ENCODE results near the gene ATXN7. TPM values are rescaled to one million over a fixed set of nuclear protein-coding genes. Genes with fewer than 3 reads are reported as not detected.

The ATXN7 gene
- polyA plus RNA-seq, 3 donors: 2.7 to 29.5 (median 3.2) TPM

GRCh38 chr3:64049136-64049535 lies 185.5 kb downstream of the ATXN7 start:
- H3K36me3 Mint-ChIP-seq: no peaks in the 10 kb centered on the region

DNA sequence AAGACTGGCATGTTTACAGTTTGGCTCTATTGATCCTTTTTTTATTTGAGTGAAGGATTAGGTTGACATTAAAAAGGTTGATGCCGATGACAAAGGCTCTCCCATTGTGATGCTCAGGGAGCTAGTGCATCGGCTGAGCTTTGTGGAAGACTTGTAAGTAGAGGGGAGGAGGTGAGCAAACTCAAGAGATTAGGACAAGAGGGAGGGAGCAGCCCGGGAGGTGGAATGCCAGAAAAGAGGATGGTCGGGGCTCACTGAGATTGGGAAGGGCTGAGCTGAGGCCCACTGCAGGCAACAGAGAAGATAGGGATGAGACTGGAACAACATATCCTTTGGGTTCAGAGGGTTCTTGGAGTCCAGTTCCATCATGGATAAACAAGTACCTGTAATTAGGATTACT lies 186.2 kb downstream of the ATXN7 start:
- peaks cover 2 to 10% (median 8%) of the 10 kb centered on the region in 3 donors for H3K27me3 Mint-ChIP-seq (ENCODE audit: low read depth in 3 of 3)
- peaks cover 20% of the 10 kb centered on the region for H3K4me1 Mint-ChIP-seq
- Histone ChIP-seq H3K79me2 (ENCODE audit: insufficient read depth, low read length) (no peaks in the 10 kb centered on the region), H3K4me2 (replicated peaks; ENCODE audit: extremely low read depth, low read length, poor library complexity, severe bottlenecking) (no peak overlapping the region), H3K27me3 (ENCODE audit: control insufficient read depth in 2 of 2, insufficient read depth in 2 of 2, low read length in 2 of 2) (peaks cover 4% of the 10 kb centered on the region in 2 donors), H3K27ac (ENCODE audit: low read depth in 1 of 2, low read length in 2 of 2) (no peak overlapping the region), H3K4me1 (ENCODE audit: control insufficient read depth in 1 of 2, insufficient read depth in 2 of 2, low read length in 2 of 2) (peaks cover 7 to 12% of the 10 kb centered on the region in 2 donors), H2AFZ (ENCODE audit: insufficient read depth, low read depth, low read length, poor library complexity, severe bottlenecking) (no peak overlapping the region), H3K36me3 (replicated peaks in 1 of 2; ENCODE audit: control insufficient read depth in 1 of 2, insufficient read depth in 2 of 2, low read length in 2 of 2) (no peaks in the 10 kb centered on the region), H3K4me3 (replicated peaks in 1 of 3; ENCODE audit: low read depth in 2 of 3, low read length in 3 of 3) (no peak overlapping the region), H4K20me1 (ENCODE audit: insufficient read depth, low read length) (no peaks in the 10 kb centered on the region), H3K9me3 (replicated peaks in 1 of 2; ENCODE audit: control insufficient read depth in 1 of 2, insufficient read depth in 1 of 2, low read length in 2 of 2) (no peaks in the 10 kb centered on the region), H3K9ac (ENCODE audit: insufficient read depth, low read length, poor library complexity, severe bottlenecking) (no peak overlapping the region)
- intact Hi-C loops (cut with micrococcal nuclease): no loop called here
- no peaks in the 10 kb centered on the region for H3K36me3 Mint-ChIP-seq
- H3K4me3 Mint-ChIP-seq: no peak overlapping the region
- whole genome bisulfite sequencing (ENCODE audit: insufficient coverage): 95% methylated on average over 4 of the region's 4 CpGs
- TF ChIP-seq, protein P1, sequence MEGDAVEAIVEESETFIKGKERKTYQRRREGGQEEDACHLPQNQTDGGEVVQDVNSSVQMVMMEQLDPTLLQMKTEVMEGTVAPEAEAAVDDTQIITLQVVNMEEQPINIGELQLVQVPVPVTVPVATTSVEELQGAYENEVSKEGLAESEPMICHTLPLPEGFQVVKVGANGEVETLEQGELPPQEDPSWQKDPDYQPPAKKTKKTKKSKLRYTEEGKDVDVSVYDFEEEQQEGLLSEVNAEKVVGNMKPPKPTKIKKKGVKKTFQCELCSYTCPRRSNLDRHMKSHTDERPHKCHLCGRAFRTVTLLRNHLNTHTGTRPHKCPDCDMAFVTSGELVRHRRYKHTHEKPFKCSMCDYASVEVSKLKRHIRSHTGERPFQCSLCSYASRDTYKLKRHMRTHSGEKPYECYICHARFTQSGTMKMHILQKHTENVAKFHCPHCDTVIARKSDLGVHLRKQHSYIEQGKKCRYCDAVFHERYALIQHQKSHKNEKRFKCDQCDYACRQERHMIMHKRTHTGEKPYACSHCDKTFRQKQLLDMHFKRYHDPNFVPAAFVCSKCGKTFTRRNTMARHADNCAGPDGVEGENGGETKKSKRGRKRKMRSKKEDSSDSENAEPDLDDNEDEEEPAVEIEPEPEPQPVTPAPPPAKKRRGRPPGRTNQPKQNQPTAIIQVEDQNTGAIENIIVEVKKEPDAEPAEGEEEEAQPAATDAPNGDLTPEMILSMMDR (IDR thresholded peaks at IDR 0.05): no peak
- no peak overlapping the region for H3K27ac Mint-ChIP-seq
- no peak for DNase-seq
- no peaks in the 10 kb centered on the region for H3K9me3 Mint-ChIP-seq

More at GRCh38 chr3:64049136-64049535, 185.5 kb downstream of the ATXN7 start:
- TF ChIP-seq, protein P1 (IDR thresholded peaks at IDR 0.05): no peak
- intact Hi-C loops (cut with micrococcal nuclease): no loop called here
- Mint-ChIP-seq H3K4me1 (peaks cover 20% of the 10 kb centered on the region), H3K27me3 (ENCODE audit: low read depth in 3 of 3) (peaks cover 2 to 10% (median 10%) of the 10 kb centered on the region in 3 donors), H3K4me3 (no peak overlapping the region), H3K9me3 (no peaks in the 10 kb centered on the region), H3K27ac (peak overlapping the region in 1 of 7 donors; percentile 2)
- Histone ChIP-seq H2AFZ (ENCODE audit: insufficient read depth, low read depth, low read length, poor library complexity, severe bottlenecking) (no peak overlapping the region), H3K4me2 (replicated peaks; ENCODE audit: extremely low read depth, low read length, poor library complexity, severe bottlenecking) (no peak overlapping the region), H3K9me3 (replicated peaks in 1 of 2; ENCODE audit: control insufficient read depth in 1 of 2, insufficient read depth in 1 of 2, low read length in 2 of 2) (no peaks in the 10 kb centered on the region), H3K4me3 (replicated peaks in 1 of 3; ENCODE audit: low read depth in 2 of 3, low read length in 3 of 3) (no peak overlapping the region), H3K9ac (ENCODE audit: insufficient read depth, low read length, poor library complexity, severe bottlenecking) (no peak overlapping the region), H3K79me2 (ENCODE audit: insufficient read depth, low read length) (no peaks in the 10 kb centered on the region), H3K27ac (ENCODE audit: low read depth in 1 of 2, low read length in 2 of 2) (no peak overlapping the region), H4K20me1 (ENCODE audit: insufficient read depth, low read length) (no peaks in the 10 kb centered on the region), H3K27me3 (ENCODE audit: control insufficient read depth in 2 of 2, insufficient read depth in 2 of 2, low read length in 2 of 2) (peaks cover 4% of the 10 kb centered on the region in 2 donors), H3K4me1 (ENCODE audit: control insufficient read depth in 1 of 2, insufficient read depth in 2 of 2, low read length in 2 of 2) (peaks cover 7 to 12% of the 10 kb centered on the region in 2 donors), H3K36me3 (replicated peaks in 1 of 2; ENCODE audit: control insufficient read depth in 1 of 2, insufficient read depth in 2 of 2, low read length in 2 of 2) (no peaks in the 10 kb centered on the region)
- 50% methylated on average over 1 of the region's 3 CpGs for WGBS (ENCODE audit: insufficient coverage)
- DNase-seq: peak in 1 of 3 donors; percentile 17

Small RNA genes lying within 50 kb of the gene (small RNA-seq; reads per million reads assigned to genes)
- gene SCAANT1 (ENCODE audit: insufficient read length, low read depth): not detected

Other genes with a start within 250 kb of the ATXN7 start
- not detected for gene SNTN, start 211.2 kb upstream of the ATXN7 start, polyA plus RNA-seq
- not detected for gene C3orf49, start 44.6 kb upstream of the ATXN7 start, polyA plus RNA-seq
- 10 to 100 TPM; 22.2 to 74.8 (median 70.1) TPM for gene THOC7, start 62 bp upstream of the ATXN7 start, polyA plus RNA-seq
- gene SCAANT1, start 48.5 kb downstream of the ATXN7 start, polyA plus RNA-seq: not detected
- 100 to 1,000 TPM in 2 of 3 donors, 10 to 100 TPM in 1; 54.6 to 135 (median 101) TPM for gene PSMD6, start 159.6 kb downstream of the ATXN7 start, polyA plus RNA-seq